MM.1S (cell line): ENCODE data around the gene CHTF8.

ENCODE experiments used
- CTCF ChIP-seq: fragments of 300-600 bp; sonication (generic); IDR thresholded peaks from 2 replicates; pipeline ENCODE4 v1.5.1; 2016; ENCODE audit warnings: antibody characterized with exemption, low read length, mixed read lengths
- EZH2 ChIP-seq: fragments of 300-600 bp; sonication (generic); optimal IDR thresholded peaks from 2 replicates; pipeline ENCODE3; 2017; ENCODE audit warnings: low read depth, mild to moderate bottlenecking, antibody characterized with exemption, low read length, mixed read lengths
- EZH2phosphoT487 ChIP-seq: fragments of 300-600 bp; sonication (generic); IDR thresholded peaks from 2 replicates; pipeline ENCODE4 v1.6.1; 2018; ENCODE audit warnings: antibody characterized with exemption, low read length

DNA sequence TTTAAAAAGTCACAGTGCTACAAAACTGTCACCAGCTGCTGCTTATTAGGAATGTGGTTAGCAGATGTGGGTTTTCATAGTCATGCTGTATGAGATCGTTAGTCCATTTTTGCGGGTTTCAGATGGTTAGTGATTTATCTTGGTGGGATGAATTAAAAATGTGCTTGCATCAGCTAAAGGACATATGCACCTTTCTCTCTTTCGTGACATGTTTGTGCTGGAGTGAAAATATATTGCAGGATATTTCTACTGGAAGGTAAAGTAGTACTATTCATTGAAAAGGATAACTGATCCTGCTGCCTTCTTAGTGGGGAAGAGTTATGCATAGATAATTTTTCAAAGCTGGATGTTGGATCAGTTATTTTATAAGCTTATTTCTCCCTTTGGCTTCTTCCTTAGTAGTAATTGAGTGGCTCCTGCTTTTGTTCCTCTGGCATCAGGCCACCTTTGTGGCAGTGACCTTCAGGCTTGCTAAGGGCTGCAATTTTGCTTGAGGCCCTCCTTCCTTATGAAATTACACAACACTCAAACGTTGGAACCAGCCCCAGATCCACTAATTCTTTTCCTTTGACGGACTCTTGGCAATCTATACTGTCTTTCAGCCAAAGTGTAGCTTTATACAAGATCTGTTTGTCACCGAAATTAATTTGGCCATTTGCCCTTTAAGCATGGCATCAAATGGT, 47.1 kb upstream of the CHTF8 start:
- TF ChIP-seq EZH2 (no peak), CTCF (no peak), EZH2phosphoT487 (no peak)
